ENCODE results near the gene MRPL2.

DNA sequence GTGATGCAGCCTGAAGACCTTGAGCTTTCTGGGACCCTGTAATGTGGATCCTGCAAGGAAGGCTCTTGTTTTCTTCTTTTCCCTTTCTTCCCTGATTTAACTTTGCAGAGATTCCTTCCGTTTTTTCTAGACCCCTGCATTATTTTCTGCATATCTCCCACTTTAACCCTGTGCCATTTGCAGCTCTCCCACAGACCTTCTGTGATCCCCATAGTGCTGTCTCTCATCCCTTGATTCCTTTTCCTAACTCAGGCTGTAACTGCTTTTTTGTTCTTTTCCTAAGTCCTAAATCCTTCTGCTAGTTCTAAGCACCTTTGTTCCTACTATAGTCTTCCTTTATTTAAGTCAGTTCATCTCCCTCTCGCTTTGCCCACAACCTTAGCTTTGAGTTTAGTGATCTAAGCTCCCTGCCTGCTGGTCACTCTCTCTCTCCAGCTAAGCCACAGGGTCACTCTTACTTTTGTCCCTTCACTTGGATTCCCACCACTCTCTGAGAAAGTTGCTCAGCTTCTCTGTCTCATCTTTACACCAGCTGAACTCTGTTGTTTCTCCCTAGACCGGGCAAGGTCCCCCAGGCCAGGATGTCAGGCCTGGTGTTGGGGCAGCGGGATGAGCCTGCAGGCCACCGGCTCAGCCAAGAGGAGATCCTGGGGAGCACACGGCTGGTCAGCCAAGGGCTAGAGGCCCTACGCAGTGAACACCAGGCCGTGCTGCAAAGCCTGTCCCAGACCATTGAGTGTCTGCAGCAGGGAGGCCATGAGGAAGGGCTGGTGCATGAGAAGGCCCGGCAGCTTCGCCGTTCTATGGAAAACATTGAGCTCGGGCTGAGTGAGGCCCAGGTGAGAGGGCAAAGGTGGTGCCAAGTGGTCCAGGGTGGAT lies 1.8 kb upstream of the MRPL2 start:
- TF ChIP-seq POLR2AphosphoS5 (IDR thresholded peaks at IDR 0.05; ENCODE audit: low read depth, low read length) (no peak), SIN3A (IDR thresholded peaks at IDR 0.05; ENCODE audit: borderline replicate concordance, insufficient read depth, low read length) (no peak), TAF1 (IDR thresholded peaks at IDR 0.05; ENCODE audit: borderline replicate concordance, insufficient read depth, low read length) (no peak)

All from PFSK-1 (cell line).